ENCODE results near the gene PTPRN2.

PTPRN2 gene

DNA sequence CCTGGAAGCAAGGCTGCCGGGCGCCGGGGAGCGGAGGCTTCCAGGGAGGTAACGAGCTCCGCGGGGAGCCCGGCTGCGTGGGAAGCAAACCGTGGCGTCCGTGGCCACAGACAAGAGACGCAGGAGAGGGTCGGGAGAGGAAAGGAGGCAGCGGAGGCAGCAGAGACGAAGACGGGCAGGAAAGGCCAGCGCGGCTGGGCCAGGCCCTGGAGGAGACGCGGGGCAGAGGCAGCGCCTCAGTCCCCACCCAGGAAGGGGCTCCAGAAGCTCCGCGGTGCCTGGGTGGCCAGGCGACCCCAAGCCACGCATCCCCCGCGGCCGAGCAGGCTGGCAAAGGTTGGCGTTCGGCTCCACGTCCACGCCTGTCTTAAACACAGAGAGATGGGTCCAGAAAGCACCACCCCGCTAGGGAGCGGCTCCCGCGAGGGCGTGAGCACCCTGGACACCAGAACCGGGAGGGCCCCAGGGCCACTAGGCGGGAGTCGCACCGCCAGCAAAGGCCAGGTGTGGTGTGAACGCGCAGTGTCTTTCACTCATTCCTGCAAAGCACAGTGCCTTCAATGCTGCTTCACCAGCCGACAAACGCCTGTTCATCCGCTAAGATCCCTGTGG, 97.3 kb downstream of the PTPRN2 start:
- TF ChIP-seq, protein P1, sequence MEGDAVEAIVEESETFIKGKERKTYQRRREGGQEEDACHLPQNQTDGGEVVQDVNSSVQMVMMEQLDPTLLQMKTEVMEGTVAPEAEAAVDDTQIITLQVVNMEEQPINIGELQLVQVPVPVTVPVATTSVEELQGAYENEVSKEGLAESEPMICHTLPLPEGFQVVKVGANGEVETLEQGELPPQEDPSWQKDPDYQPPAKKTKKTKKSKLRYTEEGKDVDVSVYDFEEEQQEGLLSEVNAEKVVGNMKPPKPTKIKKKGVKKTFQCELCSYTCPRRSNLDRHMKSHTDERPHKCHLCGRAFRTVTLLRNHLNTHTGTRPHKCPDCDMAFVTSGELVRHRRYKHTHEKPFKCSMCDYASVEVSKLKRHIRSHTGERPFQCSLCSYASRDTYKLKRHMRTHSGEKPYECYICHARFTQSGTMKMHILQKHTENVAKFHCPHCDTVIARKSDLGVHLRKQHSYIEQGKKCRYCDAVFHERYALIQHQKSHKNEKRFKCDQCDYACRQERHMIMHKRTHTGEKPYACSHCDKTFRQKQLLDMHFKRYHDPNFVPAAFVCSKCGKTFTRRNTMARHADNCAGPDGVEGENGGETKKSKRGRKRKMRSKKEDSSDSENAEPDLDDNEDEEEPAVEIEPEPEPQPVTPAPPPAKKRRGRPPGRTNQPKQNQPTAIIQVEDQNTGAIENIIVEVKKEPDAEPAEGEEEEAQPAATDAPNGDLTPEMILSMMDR (IDR thresholded peaks at IDR 0.05; ENCODE audit: borderline replicate concordance, control extremely low read depth, extremely low read depth, insufficient read depth, missing control alignments) = no peak
- in situ Hi-C loops (cut with MboI; ENCODE audit: low sequenced_read_pairs, unreplicated experiment) = no loop called here
- DNase-seq (ENCODE audit: low spot score) = no peak

DNA sequence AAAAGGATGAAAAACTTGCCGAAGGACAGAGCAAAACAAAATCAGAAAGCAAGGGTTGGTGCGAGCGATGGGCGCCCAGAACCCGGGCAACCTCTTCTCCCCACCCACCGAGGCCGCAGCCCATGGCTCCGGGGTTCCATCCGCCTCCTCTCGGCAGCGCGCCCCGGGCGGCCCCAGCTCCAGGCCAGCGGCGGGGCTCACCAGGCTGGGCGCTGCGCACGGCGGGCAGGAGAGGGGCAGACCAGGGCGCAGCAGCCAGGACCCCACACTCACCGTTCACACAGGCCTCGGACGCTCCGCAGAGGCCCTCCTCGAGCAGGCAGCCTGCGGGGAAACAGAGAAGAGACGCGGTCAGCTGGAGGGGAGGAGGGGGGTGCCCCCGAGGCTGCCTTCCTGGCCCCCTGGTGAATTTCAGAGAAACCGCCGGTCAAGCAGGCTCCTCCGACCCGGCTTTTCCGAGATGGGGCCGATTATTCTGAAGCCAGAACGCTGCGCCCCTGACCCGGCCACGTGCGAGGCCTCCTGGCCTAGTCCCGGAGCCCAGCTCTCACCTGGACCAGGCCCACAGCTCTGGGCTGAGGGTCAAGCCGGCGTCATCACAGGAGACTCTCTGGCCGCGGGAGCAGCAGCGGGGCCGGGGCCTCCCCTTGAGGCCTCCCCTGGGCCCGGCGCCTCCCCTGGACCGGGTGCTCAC, 98.0 kb downstream of the PTPRN2 start:
- in situ Hi-C loops (cut with MboI; ENCODE audit: low sequenced_read_pairs, unreplicated experiment) = no loop called here
- no peak for DNase-seq (ENCODE audit: low spot score)
- TF ChIP-seq, protein P1 (IDR thresholded peaks at IDR 0.05; ENCODE audit: borderline replicate concordance, control extremely low read depth, extremely low read depth, insufficient read depth, missing control alignments) = no peak

DNA sequence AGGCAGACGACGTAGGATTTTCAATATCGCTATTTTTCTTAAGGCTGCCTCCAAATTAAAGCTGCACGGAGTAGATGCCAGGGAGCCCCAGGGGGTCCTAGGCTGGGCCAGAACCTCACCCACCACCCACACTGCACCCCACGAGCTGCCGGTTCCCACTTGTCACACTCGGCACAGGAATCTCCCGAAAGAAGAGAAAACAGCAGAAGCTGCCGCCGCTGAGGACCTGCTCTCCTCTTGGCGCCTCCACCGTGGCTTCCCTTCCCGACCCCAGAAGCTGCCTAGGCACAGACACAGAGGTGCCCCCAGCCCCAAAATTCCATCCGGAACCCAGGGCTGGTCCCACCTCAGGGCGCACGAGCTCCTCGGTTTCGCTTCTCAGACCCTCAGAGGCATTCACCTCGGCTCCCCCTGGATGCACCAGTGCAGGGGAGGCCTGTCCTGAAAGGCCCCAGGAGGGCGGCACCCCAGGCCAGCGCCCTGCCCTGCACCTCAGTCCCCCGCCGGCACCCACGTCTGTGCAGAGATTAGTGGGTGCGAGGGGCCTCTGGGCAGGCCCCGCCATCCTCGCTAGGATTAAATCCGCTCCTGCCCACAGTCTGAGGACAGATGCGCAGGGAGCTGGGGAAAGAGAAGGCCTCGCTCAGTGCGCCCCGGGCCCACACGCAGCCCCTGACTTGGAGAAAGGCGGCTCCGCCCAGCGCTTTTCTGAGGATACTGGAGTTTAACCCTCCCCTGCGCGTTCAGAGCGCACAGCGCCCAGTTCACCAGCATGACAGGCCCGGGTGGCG, 99.2 kb downstream of the PTPRN2 start:
- in situ Hi-C loops (cut with MboI; ENCODE audit: low sequenced_read_pairs, unreplicated experiment) = no loop called here
- TF ChIP-seq, protein P1 (IDR thresholded peaks at IDR 0.05; ENCODE audit: borderline replicate concordance, control extremely low read depth, extremely low read depth, insufficient read depth, missing control alignments) = no peak
- DNase-seq (ENCODE audit: low spot score) = no peak

DNA sequence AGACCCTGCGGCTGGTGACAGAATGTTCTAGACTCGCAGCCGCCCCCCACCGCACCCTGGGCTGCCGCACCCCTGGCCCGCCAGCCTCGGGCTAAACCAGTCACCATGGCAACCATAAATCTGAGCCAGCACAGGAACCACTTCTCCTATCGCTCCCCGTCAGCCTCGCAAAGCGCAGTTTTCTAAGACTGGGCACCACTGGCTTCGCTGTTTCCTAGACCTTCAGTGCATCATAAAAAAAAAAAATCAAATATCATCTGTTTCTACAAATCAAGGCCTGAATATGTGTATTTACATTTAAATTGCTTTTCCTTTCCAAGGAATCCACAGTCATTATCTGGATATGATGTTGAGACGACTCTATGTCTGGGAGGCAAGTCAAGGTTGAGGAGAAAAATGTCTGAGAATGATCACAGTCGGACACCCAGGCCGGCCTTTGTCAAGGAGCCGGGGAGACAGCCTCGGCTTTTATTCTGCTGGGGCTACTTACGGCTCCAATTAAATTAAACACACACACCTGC, 99.9 kb downstream of the PTPRN2 start:
- in situ Hi-C loops (cut with MboI; ENCODE audit: low sequenced_read_pairs, unreplicated experiment) = no loop called here
- no peak for DNase-seq (ENCODE audit: low spot score)
- TF ChIP-seq, protein P1 (IDR thresholded peaks at IDR 0.05; ENCODE audit: borderline replicate concordance, control extremely low read depth, extremely low read depth, insufficient read depth, missing control alignments) = no peak

DNA sequence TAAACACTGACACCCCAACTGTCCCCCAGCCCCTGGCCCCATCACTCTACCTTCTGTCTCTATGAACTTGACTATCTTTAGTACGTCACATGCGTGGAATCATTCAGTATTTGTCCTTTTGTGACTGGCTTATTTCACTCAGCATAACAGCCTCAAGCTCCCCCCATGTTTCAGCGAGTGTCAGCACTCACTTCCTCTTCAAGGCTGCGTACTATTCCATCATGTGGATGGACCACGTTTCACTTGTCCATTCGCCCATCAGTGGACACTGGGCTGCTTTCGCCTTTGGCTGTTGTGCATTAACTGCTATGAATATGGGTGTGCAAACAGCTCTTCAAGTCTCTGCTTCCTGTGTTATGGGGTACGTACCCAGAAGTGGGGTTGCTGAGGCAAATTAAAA, 100.7 kb downstream of the PTPRN2 start:
- TF ChIP-seq, protein P1 (IDR thresholded peaks at IDR 0.05; ENCODE audit: borderline replicate concordance, control extremely low read depth, extremely low read depth, insufficient read depth, missing control alignments) = no peak
- in situ Hi-C loops (cut with MboI; ENCODE audit: low sequenced_read_pairs, unreplicated experiment) = no loop called here
- DNase-seq (ENCODE audit: low spot score) = no peak

DNA sequence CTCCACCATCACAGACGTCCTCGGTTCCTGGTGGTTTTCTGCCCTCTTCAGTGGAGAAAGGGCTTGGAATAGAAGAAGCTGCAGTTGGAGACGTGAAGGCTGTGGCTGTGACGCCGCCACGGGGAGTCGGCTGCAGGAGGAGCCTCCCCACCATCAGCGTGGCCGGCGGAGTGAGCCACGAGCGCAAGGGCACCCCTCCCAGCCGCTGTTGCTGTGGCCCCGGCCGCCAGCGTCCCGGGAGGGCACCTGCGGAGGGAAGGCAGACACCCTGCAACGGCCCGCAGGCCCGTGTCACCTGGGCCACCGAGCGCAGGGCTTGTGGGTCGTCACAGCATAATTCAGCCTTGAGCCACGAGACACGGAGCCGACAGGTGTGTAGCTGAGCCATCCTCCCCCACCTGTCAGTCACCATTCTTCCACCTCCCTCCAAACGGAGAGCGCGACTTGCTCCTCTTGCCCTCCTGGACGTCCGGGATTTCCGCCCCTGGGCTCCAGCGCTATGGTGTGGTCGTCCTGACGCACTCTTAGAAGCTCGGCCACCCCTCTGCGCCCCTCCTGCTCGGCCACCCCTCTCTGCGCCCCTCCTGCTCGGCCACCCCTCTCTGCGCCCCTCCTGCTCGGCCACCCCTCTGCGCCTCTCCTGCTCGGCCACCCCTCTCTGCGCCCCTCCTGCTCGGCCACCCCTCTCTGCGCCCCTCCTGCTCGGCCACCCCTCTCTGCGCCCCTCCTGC, 102.7 kb downstream of the PTPRN2 start:
- TF ChIP-seq, protein P1 (IDR thresholded peaks at IDR 0.05; ENCODE audit: borderline replicate concordance, control extremely low read depth, extremely low read depth, insufficient read depth, missing control alignments) = no peak
- in situ Hi-C loops (cut with MboI; ENCODE audit: low sequenced_read_pairs, unreplicated experiment) = no loop called here
- DNase-seq (ENCODE audit: low spot score) = no peak
